Activated naive CD4-positive, alpha-beta T cell treated with Interleukin-2 at 50 U/mL for 16 hours (primary cell): ENCODE measurements around the gene SRRM4.

Experiments used
- DNase-seq: peaks from one replicate; pipeline ENCODE4 v3.0.0-alpha.2; 2020

SRRM4 gene

GRCh38 chr12:119171691-119172425, 190.5 kb downstream of the SRRM4 start:
- no peak for DNase-seq

DNA sequence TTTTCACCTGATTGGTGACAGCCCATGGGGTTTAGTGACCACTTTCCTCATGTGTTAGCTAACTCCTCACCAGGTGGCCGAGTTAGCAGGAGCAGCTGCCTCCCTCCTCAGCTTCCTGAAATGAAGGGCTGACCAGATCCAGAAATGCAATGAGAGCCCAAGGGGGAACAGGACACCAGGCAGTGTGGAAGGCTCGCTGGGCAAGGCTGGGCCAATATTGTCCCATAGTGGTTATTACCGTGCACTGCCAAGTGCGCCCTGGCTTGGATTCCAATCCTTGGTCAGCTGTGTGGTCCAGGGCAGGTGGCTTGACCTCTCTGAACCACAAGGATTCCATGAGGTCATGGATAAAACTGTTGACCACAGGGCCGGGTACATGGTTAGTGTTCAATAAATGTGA, 193.7 kb downstream of the SRRM4 start:
- DNase-seq = no peak

- DNase-seq = no peak
These were observed 195.1 kb downstream of the SRRM4 start for GRCh38 chr12:119176267-119177055.

- no peak for DNase-seq
These were observed 195.7 kb downstream of the SRRM4 start for GRCh38 chr12:119177056-119177325.

DNA sequence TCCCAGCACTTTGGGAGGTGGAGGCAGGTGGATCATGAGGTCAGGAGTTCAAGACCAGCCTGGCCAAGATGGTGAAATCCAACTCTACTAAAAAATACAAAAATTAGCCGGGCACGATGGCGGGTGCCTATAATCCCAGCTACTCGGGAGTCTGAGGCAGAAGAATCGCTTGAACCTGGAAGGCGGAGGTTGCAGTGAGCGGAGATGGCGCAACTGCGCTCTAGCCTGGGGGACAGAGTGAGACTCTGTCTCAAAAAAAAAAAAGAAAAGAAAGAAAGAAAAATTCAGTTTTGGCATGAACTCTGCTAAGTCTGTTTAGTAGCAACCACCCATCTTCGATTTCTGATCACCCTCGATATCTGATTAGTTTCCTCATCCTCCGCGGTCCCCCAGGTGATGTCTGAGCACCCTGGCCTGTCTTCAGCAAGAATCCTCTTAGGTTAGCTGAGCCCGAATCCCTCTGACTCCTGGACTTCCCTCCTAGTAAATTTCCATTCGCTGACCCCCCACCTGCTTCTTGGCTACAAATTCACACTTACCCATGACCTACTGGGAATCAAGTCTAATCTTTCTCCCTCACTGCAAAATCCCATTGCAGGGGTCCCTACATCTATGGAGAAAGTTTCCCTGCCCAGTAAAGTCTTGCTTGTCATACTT, 196.5 kb downstream of the SRRM4 start:
- no peak for DNase-seq

DNA sequence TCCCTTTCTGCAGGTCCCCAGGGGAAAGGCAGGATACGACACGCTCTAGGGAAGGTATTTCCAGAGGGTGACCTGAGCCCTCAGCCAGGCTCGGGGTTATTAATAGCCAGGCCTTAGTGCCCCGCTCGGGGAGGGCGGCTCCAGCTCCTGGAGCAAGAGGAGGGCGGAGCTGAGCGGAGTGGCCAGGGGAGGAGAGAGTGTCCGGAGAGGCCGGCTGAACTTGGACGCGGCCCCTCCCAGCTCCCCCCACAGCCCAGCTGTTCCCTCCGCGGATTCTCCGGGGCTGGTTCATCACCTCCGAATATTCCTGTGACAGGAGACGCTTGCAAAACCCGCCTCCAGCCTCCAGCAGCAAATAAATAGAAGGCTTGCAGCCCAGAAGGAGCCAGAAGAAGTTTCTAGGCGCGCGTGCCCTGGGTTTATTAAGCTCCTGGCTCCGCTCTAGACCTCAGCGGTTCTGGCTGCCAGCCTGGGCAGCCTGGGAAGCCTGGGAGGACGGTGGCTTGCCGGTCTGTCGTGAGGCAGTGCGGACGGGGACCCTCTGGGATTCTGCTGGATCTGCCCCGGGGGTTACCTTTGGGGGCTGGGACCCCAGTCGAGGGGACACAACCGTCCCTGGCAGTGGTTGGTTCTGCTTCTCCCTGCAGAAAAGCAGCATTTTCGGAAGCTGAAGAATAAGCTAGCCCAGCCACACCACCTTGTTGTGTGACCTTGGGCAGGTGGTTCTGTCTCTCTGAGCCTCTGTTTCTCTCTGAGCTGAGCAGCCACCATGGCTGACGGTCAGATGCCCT, 197.4 kb downstream of the SRRM4 start, which contains the start of gene HSPB8:
Gene HSPB8, plus strand, starts transcription at position 388 of the 791 bp plus-strand sequence. Its CDS starts 382 bp downstream, at position 770.
- DNase-seq = no peak

GRCh38 chr12:119179335-119180021, 198.1 kb downstream of the SRRM4 start:
- DNase-seq = no peak

DNA sequence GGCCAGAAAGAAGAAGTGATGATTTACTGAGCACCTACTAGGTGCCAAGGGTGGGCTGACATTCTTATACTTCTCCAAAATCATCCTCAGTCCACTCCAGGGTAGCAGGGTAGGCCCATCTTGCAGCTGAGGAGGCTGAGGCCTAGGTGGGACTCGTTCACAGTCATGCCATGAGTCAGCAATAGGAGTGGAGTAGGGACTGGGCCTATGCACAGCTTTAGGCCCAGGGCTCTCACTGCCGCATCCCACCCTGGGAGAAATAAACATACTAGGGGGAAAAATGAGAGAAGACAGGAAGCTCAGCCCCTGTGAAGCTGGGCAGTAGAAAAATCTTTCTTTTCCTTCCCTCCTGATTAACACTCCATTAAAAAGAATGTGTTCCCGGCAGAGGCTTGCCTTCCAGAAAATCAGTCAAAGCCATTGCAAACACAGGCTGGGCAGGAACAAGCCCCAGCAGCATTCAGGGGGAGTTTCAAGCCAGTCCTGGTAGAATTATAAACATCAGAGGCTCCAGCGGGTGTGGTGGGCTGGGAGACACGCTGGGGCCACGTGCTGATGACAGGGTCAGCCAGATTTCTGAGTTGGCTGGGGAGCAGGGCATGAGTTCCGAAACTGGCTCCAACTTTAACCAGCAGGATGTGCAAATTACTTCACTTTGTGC, 199.2 kb downstream of the SRRM4 start:
- DNase-seq = no peak

DNA sequence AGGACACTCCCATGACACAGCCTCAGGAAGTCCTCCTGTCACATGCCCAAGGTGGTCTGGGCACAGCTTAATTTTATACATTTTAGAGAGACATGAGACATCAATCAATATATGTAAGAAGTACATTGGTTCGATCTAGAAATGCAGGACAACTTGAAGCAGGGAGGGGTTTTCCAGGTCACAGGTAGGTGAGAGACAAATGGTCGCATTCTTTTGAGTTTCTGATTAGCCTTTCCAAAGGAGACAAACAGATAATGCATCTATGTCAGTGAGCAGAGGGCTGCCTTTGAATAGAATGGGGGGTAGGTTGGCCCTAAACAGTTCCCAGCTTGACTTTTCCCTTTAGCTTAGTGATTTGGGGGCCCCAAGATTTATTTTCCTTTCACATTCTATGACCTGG, 199.9 kb downstream of the SRRM4 start:
- DNase-seq = no peak

- DNase-seq = no peak
These were observed 200.6 kb downstream of the SRRM4 start for GRCh38 chr12:119181944-119182343.

- DNase-seq = no peak
These were observed 201.6 kb downstream of the SRRM4 start for GRCh38 chr12:119182701-119183493.

DNA sequence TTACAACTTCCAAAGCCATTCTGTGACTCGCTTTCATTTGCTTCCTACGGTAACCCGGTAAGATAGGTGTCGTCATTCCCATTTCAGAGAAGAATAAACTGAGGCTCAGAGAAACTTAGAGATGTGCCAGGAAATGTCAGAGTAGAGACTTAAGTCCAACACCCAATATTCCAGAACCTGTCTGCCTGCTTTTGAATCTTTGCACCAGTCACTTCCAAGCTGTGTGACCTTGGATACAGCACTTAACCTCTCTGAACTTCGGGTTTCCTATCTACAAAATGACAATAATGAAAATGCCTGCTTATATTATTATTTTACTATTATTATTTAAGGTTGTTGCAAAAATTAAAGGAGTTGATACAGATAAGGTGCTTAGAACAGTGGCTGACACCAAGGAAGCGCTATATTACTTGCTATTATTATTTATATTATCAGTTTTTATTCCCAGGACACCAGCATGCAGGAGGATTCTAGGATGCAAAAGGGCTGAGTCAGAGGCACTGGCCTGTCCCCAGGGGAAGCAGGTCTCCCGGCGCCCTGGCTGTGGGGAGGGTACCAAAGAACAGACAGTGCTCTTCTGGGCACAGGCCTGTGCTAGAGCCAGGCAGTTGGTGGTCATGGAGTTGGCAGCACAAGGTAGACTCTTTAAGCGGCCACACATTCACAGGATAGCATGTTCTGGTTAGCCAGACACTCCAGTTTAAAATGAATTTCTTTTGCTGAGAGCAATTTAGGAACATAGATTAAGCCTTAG, 202.8 kb downstream of the SRRM4 start:
- DNase-seq = no peak

DNA sequence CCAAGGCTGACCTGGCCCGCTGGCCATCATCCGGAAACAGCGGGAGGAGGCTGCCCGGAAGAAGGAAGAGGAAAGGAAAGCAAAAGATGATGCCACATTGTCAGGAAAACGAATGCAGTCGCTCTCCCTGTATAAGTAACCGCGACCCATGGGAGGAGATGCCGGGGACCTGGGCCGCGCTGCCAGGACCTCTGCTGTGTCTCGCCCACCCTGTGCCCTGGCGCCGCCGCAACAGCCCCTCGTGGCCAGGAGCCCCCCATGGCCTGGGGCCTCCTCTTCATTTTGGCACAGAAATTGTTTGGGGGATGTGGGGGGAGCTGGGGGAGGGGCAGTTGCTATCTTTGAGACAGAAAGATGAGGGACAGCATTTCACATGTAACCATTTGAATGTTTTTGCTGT, 213.9 kb downstream of the SRRM4 start:
- DNase-seq = no peak

GRCh38 chr12:119198440-119198839, 217.1 kb downstream of the SRRM4 start:
- DNase-seq = no peak

DNA sequence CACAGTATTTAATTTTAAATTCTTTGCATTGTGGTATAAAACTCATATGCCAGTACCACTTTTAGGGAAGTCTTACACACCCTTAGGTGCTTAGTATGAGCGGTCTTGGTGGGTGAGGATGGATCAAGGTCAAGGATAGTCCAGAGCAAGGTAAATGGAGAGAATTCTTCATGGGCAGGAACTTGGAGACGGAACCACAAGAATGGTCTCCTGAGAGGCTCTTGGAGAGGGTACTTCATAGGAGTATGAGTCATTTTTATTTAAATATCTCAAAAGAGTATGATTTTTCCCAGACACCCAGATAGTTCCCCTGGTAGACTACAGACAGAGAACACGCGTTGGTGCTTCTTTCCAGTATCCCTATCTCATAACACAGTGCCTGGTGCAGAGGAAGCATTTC, 219.3 kb downstream of the SRRM4 start:
- DNase-seq = no peak

- no peak for DNase-seq
These were observed 220.6 kb downstream of the SRRM4 start for GRCh38 chr12:119201789-119202543.

DNA sequence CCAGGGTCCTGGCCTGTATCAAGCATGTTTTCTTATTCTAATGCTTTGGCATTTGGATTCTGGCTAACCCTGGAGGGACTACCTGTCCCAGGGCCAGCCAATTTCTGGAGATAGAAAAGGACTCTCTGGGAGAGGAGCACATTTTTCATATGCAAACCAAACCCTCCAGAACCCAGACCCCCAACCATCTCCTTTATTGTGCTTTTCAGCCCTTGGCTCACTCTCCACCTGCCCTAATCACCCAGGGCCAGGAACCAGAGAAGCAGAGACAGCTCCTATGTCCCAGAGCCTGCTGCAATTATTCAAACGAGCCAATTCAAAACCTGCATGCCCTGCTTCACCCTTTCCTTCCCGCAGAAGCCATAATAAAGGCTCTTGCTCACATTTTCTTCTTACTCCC, 221.2 kb downstream of the SRRM4 start:
- DNase-seq = no peak

DNA sequence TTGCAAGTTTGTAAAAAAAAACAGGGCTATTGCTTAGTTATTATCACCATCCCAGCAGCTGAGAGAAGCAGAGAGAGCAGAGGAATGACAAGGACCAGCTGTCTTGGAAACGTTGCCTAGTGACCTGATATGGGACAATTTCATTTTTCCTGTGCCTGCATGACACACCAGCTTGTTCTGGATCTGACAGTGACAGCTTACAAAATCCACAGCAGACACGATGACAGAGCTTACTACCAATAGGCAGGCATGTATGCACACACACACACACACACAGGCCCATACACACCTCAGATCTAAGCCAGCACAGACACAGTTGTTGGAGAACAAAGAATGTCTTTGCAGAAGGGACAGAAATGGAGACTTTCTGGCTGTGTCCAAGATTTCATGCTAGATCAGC, 222.8 kb downstream of the SRRM4 start:
- DNase-seq = no peak

- DNase-seq = no peak
These were observed 223.4 kb downstream of the SRRM4 start for GRCh38 chr12:119204671-119205285.
